HG03457 (cell line): Measurements from ENCODE around the gene PHC2.
"Not testable (repeated sequence)": the region's sequence is repeated elsewhere in the genome, so short reads cannot be mapped to it uniquely, and the experiment has no call there.

Experiments
- ATAC-seq: cut with Tn5 transposase; IDR thresholded peaks from one replicate; pipeline ENCODE4 v1.9.1; 2021; ENCODE audit warnings: moderate number of reproducible peaks; ENCODE audit not compliant: unreplicated experiment

Gene PHC2

GRCh38 chr1:33297911-33298622 lies 132.8 kb downstream of the PHC2 start:
- no peak for ATAC-seq

GRCh38 chr1:33296824-33297223 lies 134.1 kb downstream of the PHC2 start:
- ATAC-seq: no peak

- no peak for ATAC-seq
Observed at GRCh38 chr1:33296082-33296458, 134.8 kb downstream of the PHC2 start.

GRCh38 chr1:33295450-33296081 lies 135.3 kb downstream of the PHC2 start:
- no peak for ATAC-seq

- ATAC-seq: no peak
Observed at GRCh38 chr1:33295023-33295422, 135.9 kb downstream of the PHC2 start.

GRCh38 chr1:33294071-33295010 lies 136.6 kb downstream of the PHC2 start:
- ATAC-seq: no peak

- no peak for ATAC-seq
Observed at GRCh38 chr1:33292726-33293340, 138.1 kb downstream of the PHC2 start.

- not testable (repeated sequence) for ATAC-seq
Observed at GRCh38 chr1:33290615-33291014, 140.3 kb downstream of the PHC2 start.

GRCh38 chr1:33289858-33290154 lies 141.1 kb downstream of the PHC2 start:
- no peak for ATAC-seq

GRCh38 chr1:33288976-33289857 lies 141.7 kb downstream of the PHC2 start:
- ATAC-seq: no peak

GRCh38 chr1:33287317-33287716 lies 143.6 kb downstream of the PHC2 start:
- ATAC-seq: no peak

- ATAC-seq: no peak
Observed at GRCh38 chr1:33286451-33287185, 144.3 kb downstream of the PHC2 start.

GRCh38 chr1:33284049-33284448 lies 146.8 kb downstream of the PHC2 start:
- ATAC-seq: no peak

- ATAC-seq: no peak
Observed at GRCh38 chr1:33282791-33283190, 148.1 kb downstream of the PHC2 start.

GRCh38 chr1:33281554-33282303 lies 149.2 kb downstream of the PHC2 start:
- ATAC-seq: no peak

GRCh38 chr1:33280091-33280661 lies 150.7 kb downstream of the PHC2 start:
- ATAC-seq: no peak

- ATAC-seq: no peak
Observed at GRCh38 chr1:33277488-33278084, 153.3 kb downstream of the PHC2 start.

GRCh38 chr1:33276573-33277298 lies 154.2 kb downstream of the PHC2 start:
- ATAC-seq: no peak
